Tibial nerve (tissue), 4 donors: Measurements from ENCODE around the gene KPNA1. TPM values are rescaled to one million over a fixed set of nuclear protein-coding genes. Genes with fewer than 3 reads are reported as not detected.

Experiments
- DNase-seq, 2 donors: peaks; one replicate each; pipeline ENCODE4 v3.0.0-alpha.2; 2019; ENCODE audit warnings: low spot score in 2 of 2
- H3K27ac ChIP-seq, 4 donors: fragments of 200-600 bp; sonication (generic) in 3 of 4; one replicate each; pipeline ENCODE4 v1.5.1; 2017 to 2019; ENCODE audit warnings: mild to moderate bottlenecking in 1 of 4
- H3K27me3 ChIP-seq, 2 donors: fragments of 200-600 bp; sonication (generic) in 1 of 2; one replicate each; pipeline versions ENCODE4 v1.5.1 to v1.6.0; 2017 to 2019
- H3K36me3 ChIP-seq, 3 donors: fragments of 200-600 bp; sonication (generic); one replicate each; pipeline ENCODE4 v1.5.1; 2018 to 2019
- H3K4me1 ChIP-seq, 4 donors: fragments of 200-600 bp; sonication (generic) in 3 of 4; one replicate each; pipeline ENCODE4 v1.5.1; 2017 to 2019
- H3K4me3 ChIP-seq, 4 donors: fragments of 200-600 bp; sonication (generic) in 3 of 4; one replicate each; pipeline ENCODE4 v1.5.1; 2017 to 2019; ENCODE audit warnings: mild to moderate bottlenecking in 1 of 4, moderate library complexity in 1 of 4
- H3K9me3 ChIP-seq, 4 donors: fragments of 200-600 bp; sonication (generic) in 3 of 4; one replicate each; pipeline ENCODE4 v1.5.1; 2017 to 2019
- EP300 ChIP-seq, 2 donors: sonication (generic); formaldehyde crosslinking; IDR thresholded peaks; one replicate each; pipeline ENCODE4 v1.6.1; 2017; ENCODE audit warnings: antibody characterized with exemption in 2 of 2, mild to moderate bottlenecking in 1 of 2
- POLR2A ChIP-seq, 2 donors: fragments of 450-650 bp; IDR thresholded peaks; one replicate each; pipeline ENCODE4 v1.6.1; 2017; ENCODE audit warnings: antibody characterized with exemption in 2 of 2, mild to moderate bottlenecking in 2 of 2, moderate library complexity in 2 of 2
- WGBS, 2 donors: methylation state at CpG; one replicate each; pipeline ENCODE4 v1.1.5; 2018; 5-methylcytosine and 5-hydroxymethylcytosine counted together
- total RNA-seq, 4 donors: library from RNA; depleted of rRNA; stranded (reverse); fragments of >200 nt; gene quantifications; one replicate each; pipeline ENCODE4 v1.1.0, GENCODE V29; 2016
- TF ChIP-seq, protein P1 (sequence below), 5 experiments: fragments of 200-600 bp in 3 of 5; fragments of 450-650 bp in 2 of 5; sonication (generic) in 3 of 5; IDR thresholded peaks; one replicate each; pipeline ENCODE4 v1.5.1; 2016 to 2019; ENCODE audit warnings: antibody characterized with exemption in 5 of 5, mild to moderate bottlenecking in 3 of 5, moderate library complexity in 2 of 5

KPNA1 gene
- total RNA-seq, 4 donors from 2014 or later = 36.8 to 46.5 (median 41.8) TPM

DNA sequence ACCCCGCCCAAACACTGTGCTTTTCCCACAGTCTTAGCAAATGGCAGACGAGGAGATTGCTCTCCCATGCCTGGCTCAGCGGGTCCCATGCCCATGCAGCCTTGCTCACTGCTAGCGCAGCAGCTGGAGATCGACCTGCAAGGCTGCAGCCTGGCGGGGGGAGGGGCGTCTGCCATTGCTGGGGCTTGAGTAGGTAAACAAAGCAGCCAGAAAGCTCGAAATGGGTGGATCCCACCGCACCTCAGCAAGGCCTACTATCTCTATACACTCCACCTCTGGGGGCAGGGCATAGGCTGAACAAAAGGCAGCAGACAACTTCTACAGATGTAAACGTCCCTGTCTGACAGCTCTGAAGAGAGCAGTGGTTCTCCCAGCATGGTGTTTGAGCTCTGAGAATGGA is 71.6 kb downstream of the KPNA1 start:
- Histone ChIP-seq H3K27ac (no peak overlapping the region), H3K4me1 (no peaks in the 10 kb centered on the region), H3K36me3 (peaks cover 0 to 89% (median 10%) of the 10 kb centered on the region in 3 donors), H3K9me3 (no peaks in the 10 kb centered on the region), H3K27me3 (no peaks in the 10 kb centered on the region), H3K4me3 (no peak overlapping the region)
- WGBS, 2 donors = 66 to 83% methylated on average over 10 of the region's 10 CpGs
- TF ChIP-seq EP300 (IDR thresholded peaks at IDR 0.05) (no peak), POLR2A (IDR thresholded peaks at IDR 0.05) (no peak)
- TF ChIP-seq, protein P1, sequence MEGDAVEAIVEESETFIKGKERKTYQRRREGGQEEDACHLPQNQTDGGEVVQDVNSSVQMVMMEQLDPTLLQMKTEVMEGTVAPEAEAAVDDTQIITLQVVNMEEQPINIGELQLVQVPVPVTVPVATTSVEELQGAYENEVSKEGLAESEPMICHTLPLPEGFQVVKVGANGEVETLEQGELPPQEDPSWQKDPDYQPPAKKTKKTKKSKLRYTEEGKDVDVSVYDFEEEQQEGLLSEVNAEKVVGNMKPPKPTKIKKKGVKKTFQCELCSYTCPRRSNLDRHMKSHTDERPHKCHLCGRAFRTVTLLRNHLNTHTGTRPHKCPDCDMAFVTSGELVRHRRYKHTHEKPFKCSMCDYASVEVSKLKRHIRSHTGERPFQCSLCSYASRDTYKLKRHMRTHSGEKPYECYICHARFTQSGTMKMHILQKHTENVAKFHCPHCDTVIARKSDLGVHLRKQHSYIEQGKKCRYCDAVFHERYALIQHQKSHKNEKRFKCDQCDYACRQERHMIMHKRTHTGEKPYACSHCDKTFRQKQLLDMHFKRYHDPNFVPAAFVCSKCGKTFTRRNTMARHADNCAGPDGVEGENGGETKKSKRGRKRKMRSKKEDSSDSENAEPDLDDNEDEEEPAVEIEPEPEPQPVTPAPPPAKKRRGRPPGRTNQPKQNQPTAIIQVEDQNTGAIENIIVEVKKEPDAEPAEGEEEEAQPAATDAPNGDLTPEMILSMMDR (IDR thresholded peaks at IDR 0.05) = no peak
- DNase-seq = no peak

DNA sequence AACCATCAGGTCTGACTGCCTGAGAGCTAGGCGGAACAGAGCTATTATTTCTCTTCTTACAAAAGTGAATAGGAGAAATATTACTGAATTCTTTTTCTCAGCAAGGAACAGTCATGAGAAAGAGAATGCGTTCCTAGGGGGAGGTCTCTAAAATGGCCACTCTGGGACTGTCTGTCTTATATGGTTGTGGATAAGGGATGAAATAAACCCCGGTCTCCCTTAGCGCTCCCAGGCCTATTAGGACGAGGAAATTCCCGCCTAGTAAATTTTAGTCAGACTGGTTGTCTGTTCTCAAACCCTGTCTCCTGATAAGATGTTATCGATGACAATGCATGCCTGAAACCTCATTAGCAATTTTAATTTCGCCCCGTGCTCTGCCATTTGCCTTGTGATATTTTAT is 78.8 kb downstream of the KPNA1 start:
- 97 to 99% methylated on average over 9 of the region's 9 CpGs for WGBS, 2 donors
- peaks cover 0 to 99% (median 21%) of the 10 kb centered on the region in 3 donors for H3K36me3 ChIP-seq
- no peaks in the 10 kb centered on the region for H3K4me1 ChIP-seq
- peaks cover 0 to 12% (median 0%) of the 10 kb centered on the region in 4 donors for H3K9me3 ChIP-seq
- no peak overlapping the region for H3K27ac ChIP-seq
- H3K27me3 ChIP-seq = no peaks in the 10 kb centered on the region
- TF ChIP-seq EP300 (IDR thresholded peaks at IDR 0.05) (no peak), POLR2A (IDR thresholded peaks at IDR 0.05) (no peak)
- TF ChIP-seq, protein P1 (IDR thresholded peaks at IDR 0.05) = no peak
- H3K4me3 ChIP-seq = no peak overlapping the region
- DNase-seq = no peak

DNA sequence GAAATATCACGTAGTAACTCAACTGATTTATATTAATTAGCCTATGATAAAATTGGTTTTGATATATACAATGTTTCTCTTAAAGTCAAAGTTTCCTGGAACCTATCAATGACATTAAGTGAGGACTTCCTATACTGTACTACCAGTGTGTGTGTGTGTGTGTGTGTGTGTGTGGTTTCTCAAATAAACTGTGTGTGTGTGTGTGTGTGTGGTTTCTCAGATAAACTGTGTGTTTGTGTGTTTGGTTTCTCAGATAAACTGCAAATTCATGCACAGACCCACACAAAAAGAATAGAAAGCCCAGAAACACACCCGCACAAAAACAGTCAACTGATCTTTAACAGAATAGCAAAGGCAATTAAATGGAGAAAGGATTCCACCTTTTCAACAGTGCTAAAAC is 84.4 kb downstream of the KPNA1 start:
- Histone ChIP-seq H3K27ac (no peak overlapping the region), H3K36me3 (peaks cover 0 to 99% (median 13%) of the 10 kb centered on the region in 3 donors), H3K27me3 (no peaks in the 10 kb centered on the region), H3K9me3 (peaks cover 0 to 3% (median 0%) of the 10 kb centered on the region in 4 donors), H3K4me1 (no peaks in the 10 kb centered on the region), H3K4me3 (no peak overlapping the region)
- WGBS, 2 donors = 91 to 94% methylated on average over 2 of the region's 2 CpGs
- no peak for DNase-seq
- no peak for TF ChIP-seq POLR2A (IDR thresholded peaks at IDR 0.05)
- TF ChIP-seq EP300 (IDR thresholded peaks at IDR 0.05) = no peak
- TF ChIP-seq, protein P1 (IDR thresholded peaks at IDR 0.05) = no peak

DNA sequence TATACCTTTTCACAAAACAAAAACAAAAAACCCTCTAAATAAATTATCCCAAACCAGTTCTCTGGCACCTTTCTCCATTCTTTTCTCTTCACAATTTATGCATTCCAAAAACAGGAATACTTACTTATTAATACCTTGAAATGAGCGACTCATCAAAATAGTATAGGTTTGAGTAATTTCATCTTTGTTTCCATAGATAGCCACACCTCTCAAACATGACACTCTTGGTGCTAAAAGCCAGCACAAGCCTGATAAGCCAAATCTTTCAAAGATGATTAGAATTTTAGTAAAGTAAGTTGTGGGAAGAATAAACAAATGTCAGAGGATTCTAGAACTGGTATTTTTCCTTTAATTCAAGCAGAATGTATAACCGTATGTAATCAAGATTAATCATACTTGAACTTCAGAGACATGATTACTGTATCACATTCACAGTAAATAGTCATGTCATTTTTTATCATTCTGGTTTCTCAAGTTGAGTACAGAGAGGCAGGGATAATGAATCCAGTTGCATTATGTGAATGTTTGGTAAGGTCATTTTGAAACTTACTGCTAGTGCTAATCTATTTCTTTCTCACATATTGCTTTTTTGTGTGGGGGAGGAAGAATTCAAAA is 86.8 kb downstream of the KPNA1 start:
- no peak overlapping the region for H3K27ac ChIP-seq
- H3K4me1 ChIP-seq = no peaks in the 10 kb centered on the region
- peaks cover 0 to 3% (median 0%) of the 10 kb centered on the region in 4 donors for H3K9me3 ChIP-seq
- WGBS, 2 donors = 94 to 97% methylated on average over 2 of the region's 2 CpGs
- no peaks in the 10 kb centered on the region for H3K27me3 ChIP-seq
- TF ChIP-seq POLR2A (IDR thresholded peaks at IDR 0.05) (no peak), EP300 (IDR thresholded peaks at IDR 0.05) (no peak)
- TF ChIP-seq, protein P1 (IDR thresholded peaks at IDR 0.05) = no peak
- no peak for DNase-seq
- peaks cover 0 to 90% (median 12%) of the 10 kb centered on the region in 3 donors for H3K36me3 ChIP-seq
- no peak overlapping the region for H3K4me3 ChIP-seq

DNA sequence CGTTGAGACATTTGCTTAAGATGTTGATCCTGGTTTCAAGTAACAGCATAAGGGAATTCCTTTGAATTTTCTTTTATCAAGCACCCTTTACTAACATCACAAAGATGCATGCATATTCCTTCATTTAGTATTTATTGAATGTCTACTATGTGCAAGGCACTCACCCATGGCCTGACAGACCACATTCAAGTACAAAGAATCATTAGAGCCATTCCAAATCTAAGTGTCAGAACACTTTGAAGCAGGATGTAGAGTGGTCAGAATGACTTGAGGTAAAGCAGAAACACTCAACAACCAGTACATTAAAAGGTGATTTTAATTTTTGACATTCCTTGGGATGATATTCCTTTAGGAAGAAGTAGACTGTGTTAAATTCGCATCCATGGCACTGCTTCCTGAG is 92.9 kb downstream of the KPNA1 start:
- 82 to 88% methylated on average over 2 of the region's 2 CpGs for WGBS, 2 donors
- TF ChIP-seq POLR2A (IDR thresholded peaks at IDR 0.05) (no peak), EP300 (IDR thresholded peaks at IDR 0.05) (no peak)
- TF ChIP-seq, protein P1 (IDR thresholded peaks at IDR 0.05) = no peak
- peaks cover 0 to 16% (median 9%) of the 10 kb centered on the region in 4 donors for H3K4me1 ChIP-seq
- H3K36me3 ChIP-seq = peaks cover 0 to 44% (median 11%) of the 10 kb centered on the region in 3 donors
- no peaks in the 10 kb centered on the region for H3K9me3 ChIP-seq
- no peak overlapping the region for H3K27ac ChIP-seq
- no peak for DNase-seq
- H3K27me3 ChIP-seq = no peaks in the 10 kb centered on the region
- H3K4me3 ChIP-seq = no peak overlapping the region
